Activated CD8-positive, alpha-beta memory T cell treated with anti-CD3 and anti-CD28 coated beads, Interleukin-2, amount 50 U/mL, for 48 hours (primary cell): ENCODE data around the gene ZCCHC24.
A peak's percentile ranks its signal among the peaks of the same experiment; 100 is the strongest.

Source experiments
- DNase-seq: peaks from one replicate; pipeline ENCODE4 v3.0.0-alpha.2; 2020

The ZCCHC24 gene

DNA sequence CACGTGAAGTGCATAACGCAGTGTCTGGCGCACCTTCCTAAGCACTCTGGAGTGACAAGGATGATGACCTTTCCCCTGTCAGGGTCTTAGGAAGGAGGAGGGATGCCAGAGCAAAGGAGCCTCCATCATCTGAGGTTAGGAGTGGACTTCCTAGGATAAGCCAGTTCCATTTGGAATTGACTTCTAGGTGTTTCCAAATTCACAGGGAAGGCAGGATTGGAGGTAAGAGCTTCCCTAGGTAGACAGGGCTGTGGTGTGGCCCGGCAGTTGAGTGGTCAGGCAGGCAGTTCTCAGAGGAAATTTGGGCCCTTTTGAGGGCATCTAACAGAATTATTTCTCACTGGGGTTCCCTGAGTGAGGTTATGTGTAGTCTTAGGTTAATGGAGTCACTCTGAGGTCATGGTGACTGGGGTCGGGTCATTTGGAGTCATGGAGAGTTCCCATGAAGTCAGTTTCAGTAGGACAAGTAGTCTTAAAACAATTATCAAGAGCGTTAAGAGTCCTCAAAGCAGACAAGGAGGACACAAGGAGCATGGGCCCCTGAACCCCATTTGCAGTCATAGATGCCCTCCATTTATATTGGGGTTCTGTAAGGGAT lies 89.9 kb downstream of the ZCCHC24 start:
- DNase-seq, result no peak

DNA sequence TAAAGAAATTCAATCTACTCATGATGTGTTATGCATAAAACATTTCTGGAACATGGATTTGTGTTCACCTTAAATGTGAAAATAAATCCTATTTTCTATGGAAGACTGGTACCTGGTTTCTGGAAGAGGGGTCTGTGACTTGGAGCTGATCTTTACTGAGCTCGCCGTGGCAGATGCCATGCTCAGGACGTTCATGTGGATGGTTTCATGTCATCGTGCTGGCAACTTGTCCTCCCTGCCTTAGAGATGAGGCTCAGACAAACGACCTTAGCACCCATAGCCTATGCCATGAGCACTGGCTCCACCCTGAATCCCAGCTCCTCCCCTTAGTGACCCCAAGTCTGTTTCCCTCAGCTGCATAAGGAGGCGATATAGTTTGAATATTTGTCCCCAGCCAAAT lies 90.8 kb downstream of the ZCCHC24 start:
- DNase-seq, result no peak

DNA sequence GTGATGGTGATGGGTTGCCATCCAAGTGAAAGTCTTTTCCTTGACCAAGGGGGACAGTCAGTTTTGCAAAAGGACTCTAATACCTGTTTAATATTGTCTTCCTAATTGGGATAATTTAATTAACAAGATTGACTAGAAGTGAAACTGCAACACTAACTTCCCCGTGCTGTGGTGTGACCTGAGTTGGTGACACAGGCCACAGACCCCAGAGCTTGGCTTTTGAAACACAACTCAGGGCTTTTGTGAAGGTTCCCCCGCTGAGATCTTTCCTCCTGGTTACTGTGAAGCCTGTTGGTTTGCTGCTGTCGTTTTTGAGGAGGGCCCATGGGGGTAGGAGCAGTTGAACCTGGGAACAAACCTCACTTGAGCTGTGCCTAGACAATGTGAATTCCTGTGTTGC lies 91.3 kb downstream of the ZCCHC24 start:
- no peak for DNase-seq

DNA sequence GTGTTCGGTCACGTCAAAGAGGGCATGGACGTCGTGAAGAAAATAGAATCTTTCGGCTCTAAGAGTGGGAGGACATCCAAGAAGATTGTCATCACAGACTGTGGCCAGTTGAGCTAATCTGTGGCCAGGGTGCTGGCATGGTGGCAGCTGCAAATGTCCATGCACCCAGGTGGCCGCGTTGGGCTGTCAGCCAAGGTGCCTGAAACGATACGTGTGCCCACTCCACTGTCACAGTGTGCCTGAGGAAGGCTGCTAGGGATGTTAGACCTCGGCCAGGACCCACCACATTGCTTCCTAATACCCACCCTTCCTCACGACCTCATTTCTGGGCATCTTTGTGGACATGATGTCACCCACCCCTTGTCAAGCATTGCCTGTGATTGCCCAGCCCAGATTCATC lies 91.7 kb downstream of the ZCCHC24 start:
- DNase-seq, result no peak

DNA sequence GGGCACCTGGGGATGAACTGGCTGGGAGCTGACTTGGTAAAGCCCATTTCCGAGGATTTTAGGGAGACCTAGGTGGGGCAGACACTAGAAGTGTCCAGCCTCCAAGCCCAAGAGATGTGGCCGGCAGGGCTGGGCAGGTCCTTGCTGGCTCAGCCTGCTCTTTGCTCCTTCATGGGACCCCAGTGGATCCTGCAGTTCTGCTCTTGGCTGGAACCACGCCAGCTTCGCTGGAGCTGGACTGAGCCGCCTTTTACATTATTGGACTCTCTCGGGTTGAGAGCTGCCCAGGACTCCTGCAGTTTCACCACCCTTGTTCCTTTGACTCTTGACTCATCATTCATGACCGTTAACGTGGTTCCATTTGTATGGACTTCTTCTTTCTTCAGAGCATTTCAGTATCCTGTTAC lies 92.4 kb downstream of the ZCCHC24 start:
- no peak for DNase-seq

DNA sequence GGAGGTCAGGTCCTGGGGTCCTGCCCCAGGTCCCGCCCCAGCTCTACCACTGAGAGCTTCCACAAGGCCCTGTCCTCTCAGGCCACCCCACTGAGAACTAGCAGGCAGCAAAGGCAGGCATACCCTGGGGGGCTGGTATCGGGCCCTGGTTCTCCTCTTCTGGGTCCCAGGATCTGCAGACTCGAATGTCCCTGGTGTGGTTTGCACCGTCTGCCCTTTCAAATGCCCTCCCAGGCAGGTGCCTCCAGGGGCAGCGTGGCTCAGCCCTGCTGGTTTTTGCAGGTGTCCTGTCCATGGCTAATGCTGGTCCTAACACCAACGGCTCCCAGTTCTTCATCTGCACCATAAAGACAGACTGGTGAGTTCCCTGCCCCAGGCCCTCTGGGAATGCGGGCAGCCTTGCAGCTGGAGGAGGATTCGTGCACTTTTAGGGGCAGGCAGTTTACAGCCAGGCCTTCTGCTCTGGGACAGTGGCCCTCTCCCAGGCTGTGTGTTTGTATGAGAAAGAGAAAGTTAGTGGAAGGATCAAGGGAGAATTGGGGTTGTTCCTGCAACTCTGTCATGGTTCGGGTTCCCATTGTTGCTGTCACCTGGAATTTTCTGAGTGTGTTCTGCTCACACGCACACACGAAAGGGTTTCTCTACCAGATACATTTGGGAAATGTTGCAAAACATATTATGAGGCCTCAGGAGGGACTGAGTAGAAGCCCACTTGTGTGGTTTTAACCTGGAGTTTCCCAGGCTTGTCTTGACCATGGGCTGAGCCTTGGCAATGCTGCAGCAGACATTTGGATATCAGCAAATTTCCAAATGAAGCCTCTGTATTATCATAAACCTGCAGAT lies 93.2 kb downstream of the ZCCHC24 start:
- DNase-seq, result no peak

DNA sequence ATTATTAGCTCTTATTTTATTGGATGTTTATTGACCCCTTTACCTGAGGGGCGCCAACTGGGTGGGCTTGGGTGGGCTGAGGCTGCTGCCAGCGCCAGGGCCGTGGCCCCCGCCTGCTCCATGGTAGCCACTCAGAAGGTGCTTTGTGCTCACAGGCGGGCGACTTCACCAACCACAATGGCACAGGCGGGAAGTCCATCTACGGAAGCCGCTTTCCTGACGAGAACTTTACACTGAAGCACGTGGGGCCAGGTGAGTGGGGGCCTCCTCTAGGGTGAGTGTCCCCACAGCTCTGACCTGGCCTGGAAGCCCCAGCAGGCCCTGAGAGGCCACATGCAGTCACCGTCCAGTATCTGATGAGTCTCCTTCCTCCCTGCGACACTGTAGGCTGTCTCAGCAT lies 94.1 kb downstream of the ZCCHC24 start:
- no peak for DNase-seq

DNA sequence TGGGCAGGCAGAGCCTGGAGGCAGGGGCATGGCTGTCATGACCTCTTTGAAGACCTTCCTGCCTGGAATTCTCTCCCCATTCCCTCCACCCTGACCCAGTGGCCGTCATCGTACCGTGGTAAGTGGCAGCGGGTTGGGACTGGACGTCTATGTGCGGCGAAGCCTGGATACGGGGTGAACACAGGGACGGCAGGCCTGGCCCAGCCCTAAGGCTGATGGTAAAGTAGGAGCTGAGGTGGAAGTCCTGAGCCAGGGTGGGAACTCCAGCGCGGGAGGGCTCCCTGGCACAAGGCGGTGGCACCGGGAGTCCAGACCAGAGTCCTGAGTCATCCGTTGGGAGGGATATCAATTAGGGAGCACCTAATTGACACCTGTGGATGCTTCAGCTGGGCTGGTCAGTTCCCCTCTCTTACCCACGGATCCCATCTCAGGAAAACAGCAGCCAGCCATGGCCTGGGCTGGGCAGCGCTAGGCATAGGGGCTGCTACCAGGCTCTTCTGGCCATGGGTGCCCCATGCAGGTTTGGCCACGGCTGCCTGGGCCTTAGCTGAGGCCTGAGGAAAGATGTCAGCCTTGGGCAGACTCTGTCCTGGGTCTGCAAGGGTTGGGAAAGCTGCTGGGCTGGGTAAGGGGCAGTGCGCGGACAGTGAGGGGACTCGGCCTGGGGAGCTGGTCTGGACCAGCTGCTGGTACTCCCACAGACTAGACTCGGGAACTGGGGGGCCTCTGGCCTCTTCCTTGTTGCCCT lies 94.8 kb downstream of the ZCCHC24 start:
- DNase-seq, result no peak

DNA sequence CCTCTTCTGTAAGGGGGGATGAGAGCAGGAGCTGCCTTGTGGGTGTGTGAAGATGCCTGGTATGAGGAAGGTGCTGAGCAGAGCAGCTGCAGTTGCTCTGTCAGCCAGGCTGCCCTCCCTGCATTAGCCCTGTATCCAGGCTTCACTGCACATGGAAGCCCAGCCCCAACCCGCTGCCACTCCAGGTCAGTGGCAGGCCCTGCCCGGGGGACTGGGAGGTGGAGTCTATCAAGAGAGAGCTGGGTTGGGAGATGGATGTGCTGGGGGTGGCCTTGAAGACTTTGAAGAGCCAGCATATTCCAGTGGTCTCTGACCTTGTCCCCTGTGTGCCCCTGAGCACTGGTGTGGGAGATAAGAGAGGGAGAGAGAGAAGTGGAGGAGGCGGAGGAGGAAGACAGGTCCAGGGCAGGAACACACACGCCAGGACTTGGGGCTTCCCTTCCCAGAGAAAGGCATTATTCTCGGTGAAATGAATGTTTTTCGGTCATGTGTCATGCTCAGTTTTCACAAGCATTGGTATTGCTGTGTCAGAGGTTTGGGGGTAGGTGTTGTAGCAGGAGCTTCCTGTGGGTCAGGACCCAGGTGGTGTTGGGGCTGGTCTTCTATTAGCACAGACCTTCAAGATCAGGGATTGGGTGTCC lies 95.5 kb downstream of the ZCCHC24 start:
- no peak for DNase-seq

DNA sequence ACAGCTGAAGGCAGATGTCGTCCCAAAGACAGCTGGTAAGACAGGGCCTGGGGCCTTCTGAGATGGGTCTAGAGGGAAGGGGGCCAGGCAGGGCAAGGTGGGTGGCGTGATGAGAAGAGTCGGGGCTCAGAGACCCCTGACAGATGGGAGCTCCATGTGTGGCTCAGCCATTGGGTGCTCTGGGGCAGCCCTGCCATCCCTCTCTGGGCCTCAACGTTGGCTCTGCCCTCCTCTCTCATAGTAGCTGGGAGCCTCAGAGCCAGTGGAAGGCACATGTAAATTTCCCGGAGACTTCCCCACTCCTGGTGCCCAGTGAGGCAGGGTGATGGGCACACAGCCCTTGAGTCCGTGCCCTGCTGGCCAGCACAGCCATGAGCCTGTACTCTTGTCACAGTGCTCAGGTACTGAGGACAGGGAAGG lies 96.3 kb downstream of the ZCCHC24 start:
- no peak for DNase-seq

DNA sequence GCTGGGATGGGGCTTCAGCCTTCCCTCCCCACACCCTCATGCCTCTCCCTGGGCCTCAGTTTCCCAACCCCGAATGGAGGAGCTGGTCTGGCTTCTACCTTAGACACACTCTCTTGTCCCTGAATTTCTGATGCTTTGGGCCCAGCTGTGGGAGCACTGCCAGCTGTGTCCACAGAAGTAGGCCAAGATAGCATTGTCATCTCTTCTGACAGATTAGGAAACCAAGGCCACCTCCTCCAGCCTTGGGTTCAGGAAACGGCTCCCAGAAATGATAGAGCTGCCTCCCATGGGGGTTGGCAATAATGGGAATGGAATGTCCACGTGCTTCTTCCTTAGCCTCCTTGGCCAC lies 96.8 kb downstream of the ZCCHC24 start:
- DNase-seq, result no peak

DNA sequence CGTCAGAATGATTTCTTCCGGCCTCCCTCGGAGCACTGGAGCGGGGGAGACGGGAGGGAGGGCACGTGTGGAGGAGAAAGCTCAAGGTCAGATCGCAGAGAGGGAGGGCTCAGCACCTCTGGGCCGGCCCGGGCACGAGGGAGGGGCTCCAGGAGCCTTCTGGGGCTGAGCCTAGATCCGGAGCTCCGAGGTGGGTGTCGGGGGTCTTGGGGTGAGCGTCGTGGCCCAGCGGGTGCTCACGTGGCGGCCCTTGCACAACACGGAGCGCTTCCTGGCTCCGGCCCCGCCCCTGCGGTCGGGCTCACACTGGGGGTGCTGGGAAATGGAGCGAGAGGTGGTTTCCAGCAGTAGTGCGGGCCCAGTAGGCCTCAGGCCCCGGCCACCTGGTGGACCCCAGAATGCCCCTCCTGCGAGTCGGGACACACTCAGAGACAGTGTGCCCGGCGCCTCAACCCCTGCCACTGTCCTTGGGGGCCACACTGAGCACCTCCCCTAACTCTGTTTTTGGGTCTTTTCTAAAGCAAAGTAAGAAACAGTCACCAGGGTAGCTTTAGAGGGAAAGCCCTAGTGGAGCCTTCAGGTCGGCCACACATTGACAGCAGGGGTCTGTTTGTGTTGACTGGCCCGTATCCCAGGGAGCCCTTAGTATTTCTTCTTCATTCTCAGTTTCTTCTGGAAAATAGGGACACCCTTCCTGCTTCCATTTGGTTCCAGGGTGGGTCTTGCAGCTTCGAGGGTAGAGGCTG lies 97.4 kb downstream of the ZCCHC24 start:
- peak; percentile 89 for DNase-seq

DNA sequence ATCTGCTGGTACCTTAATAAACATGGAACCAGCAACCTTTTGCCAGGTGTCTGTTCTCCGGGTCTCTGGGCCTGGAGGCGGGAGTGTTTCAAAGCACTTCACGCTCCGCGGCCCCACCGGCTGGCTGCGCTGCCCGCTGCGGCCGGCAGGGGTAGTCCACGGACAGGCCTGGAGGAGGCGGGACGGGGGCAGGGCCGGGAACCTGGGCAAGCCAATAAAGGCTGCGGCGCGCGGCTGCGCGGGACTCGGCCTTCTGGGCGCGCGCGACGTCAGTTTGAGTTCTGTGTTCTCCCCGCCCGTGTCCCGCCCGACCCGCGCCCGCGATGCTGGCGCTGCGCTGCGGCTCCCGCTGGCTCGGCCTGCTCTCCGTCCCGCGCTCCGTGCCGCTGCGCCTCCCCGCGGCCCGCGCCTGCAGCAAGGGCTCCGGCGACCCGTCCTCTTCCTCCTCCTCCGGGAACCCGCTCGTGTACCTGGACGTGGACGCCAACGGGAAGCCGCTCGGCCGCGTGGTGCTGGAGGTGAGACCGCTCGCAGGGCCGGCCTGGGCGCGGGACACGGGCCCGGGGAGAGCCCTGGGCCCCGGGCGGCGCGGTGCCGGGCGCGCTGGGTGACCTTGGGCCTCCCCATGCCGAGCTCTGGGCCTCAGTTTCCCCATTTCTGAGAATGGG lies 98.1 kb downstream of the ZCCHC24 start, which contains the start of gene PPIF:
Gene PPIF, plus strand, starts transcription at position 244 of the 668 bp plus-strand sequence. Its CDS starts 80 bp downstream, at position 324.
- peak; percentile 99 for DNase-seq

DNA sequence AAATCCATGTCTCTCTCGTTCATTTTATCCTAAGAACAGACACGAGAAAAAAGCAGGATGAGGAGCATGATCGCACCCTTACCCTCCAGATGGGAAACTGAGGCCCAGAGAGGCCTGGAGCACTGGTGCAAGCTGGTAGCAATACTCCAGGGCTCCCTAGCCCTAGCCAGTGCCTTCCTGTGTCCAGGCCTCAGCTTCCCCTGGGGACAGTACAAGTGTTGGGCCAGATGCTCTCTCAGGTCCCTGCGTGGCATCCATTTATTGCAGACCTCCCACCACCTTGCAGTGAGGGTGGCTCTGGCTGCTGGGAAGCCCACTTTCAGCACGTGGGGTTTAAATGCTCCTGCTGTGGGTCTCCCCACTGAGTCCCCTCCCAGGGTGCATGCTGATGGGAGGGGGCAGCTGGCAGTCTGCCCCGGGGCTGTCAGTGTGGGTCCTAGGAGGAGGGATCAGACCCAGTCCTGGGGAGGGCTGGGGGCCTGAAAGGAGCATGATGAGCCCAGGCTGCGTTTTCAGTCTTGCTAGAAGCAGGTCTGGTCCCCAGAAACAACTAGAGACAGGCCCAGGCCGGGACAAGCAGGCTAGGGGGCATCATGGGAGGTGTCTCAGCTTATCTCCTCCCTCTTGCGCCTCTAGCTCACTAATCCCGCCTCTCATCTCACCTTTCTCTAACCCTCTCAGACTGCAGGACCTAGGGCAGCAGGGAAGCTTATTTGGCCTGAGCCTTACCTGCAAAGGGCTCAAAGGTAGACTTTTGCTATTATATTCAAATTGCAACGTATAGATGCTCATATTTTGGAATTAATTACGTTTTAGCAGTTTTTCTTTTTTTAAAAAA lies 98.8 kb downstream of the ZCCHC24 start:
- no peak for DNase-seq

DNA sequence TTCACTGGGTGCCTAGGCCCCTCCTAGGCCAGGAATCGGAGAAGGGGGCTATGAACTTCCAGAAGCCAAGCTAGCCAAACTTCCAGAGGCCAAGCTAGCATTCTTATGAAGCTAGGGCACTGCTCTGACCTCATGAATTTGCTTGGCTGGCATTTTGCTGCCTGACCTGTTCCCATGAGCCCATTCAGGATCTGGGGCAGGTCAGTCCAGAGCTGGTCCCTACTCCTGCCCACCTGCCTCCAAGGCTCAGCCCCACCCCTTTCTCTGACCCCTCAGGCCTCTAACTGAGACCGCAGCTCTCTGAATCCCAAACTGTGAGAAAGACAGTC lies 99.4 kb downstream of the ZCCHC24 start:
- no peak for DNase-seq

DNA sequence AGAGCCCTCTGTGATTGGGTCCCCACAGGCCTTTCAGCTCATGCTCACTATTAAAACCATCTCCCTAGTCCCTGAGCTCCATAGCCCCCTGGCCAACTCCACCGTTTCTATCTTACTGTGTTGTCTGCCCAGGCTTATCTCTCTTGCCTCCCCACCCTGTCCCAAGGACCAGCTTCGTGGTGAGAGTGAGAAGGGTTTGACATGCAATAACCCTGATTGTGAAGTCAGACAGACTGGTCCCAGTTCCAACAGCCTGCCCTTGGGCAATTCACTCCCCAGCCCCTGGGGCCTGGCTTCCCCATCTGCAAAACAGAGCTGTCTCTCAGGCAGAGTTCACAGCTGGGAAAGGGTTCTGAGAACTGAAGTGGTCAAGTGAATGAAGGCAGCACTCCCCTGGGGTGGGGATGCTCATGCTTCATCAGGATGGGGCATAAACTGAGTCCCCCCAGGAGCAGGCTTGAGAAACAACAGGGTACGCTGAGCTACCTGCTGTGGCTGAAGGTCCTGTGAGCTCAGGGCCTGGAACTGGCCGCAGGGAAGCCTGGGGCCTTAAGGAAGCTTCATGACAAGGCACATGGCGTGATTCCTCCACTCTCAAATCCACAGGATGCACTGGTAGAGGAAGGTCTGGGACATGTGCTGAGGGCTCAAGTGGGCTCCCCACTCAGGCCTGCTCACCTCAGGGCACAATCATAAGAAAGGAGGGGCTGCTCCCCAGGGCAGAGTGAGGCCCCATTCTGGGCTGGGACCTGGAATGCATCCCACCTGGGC lies 100.0 kb downstream of the ZCCHC24 start:
- no peak for DNase-seq

DNA sequence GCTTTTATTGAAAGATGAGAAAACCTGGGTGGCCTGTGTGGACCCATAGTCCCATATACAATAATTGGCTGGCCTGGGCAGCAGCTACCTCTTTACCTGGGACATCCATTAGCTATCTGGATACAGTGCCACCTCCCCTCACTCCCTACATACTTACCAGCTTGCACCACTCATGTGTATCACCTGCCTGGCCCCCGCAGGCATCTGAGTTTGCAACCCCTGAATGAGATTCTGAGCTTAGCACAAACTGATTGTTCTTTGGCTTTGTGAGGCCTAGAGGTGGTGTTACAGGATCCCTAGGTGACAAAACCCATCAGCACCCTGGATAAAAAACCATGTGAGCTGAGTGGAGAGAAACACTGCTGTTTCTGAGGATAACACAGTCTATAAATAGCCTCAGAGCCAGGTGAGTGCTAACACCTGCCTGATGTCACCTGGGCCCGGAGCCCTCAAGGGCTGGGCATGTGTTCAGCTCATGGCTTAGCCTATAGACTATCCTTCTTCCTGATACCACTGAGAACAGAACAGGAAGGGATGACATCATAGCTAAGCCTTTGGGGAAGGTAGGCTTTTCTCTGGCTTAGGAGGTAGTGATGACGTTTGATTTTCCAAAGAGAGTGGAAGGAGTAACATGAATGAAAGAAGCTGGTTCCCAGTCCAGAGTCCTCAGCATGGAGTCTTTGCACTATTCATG lies 100.8 kb downstream of the ZCCHC24 start:
- DNase-seq, result no peak

DNA sequence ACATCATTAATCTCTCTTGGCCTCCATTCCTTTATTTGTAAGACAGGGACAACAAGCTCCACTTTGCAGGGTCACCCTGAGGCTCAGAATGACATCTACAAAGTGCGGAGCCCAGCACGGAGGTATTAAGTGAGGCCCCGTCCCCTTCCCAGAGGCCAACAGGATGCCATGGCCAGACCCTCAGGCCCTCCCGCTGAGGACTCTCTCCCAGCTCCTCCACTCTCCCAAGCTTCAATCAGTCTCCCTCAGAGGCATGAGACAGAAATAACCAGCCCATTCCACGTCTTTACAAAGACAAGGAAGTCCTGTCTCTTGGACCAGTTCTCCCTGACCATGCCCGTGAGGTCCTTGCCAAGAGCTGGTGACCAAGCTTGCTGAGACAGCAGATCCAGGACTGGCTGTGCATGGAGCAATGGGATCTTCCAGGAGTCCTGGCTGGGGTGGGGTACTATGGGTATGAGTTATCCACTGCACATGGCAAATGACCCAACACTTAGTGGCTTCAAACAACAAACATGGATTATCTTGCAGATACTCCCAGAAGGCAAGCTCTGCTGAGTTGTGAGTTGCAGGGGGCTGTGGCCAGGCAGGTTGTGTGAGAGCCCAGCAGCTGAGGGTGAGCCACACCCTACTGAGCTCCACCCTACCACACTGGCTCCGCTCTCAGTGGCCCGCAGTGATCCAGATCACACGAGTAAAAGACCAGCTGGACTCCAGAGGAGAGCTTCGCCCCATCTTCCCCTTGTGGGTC lies 102.4 kb downstream of the ZCCHC24 start:
- DNase-seq, result no peak

DNA sequence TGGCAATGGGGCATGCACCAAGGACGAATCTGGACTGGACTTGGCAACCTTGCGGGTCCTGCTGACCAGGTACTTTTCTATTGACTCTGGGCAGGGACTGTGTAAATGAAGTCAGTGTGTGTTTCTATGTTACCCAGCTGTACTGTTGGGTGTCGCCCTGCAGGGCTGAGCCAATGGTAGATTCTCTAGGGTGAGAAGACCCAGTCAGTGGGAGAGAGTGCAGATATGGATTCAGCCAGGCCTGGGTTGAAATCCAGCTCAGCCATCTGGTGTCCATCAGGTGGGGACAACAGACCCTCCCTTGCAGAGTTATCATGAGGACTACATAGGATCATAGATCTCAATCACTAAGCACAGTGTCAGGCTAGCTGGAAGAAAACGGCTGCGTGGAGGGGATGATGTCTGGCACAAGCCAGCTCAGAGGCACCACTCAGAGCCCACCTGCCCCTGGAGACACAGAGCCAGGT lies 103.1 kb downstream of the ZCCHC24 start:
- no peak for DNase-seq
